ENCODE data around the gene ZNF354C.

The ZNF354C gene

GRCh38 chr5:179120421-179120861, 60.3 kb downstream of the ZNF354C start:
- Histone ChIP-seq H3K4ac (ENCODE audit: low read depth, low read length) (no peak overlapping the region), H2BK5ac (ENCODE audit: low read length) (no peak overlapping the region), H2AK5ac (ENCODE audit: low read length) (no peak overlapping the region), H2BK15ac (replicated peaks; ENCODE audit: low read depth) (no peak overlapping the region), H4K8ac (ENCODE audit: low read depth, low read length) (no peak overlapping the region), H3K56ac (ENCODE audit: low read length) (no peak overlapping the region), H3K23ac (ENCODE audit: low read length) (no peak overlapping the region), H4K5ac (ENCODE audit: low read length) (no peak overlapping the region), H3K4me2 (ENCODE audit: low read length) (no peak overlapping the region), H3K79me2 (ENCODE audit: control insufficient read depth, insufficient read depth, low read length) (no peaks in the 10 kb centered on the region), H3K18ac (ENCODE audit: low read length) (no peak overlapping the region), H3K27me3 (ENCODE audit: insufficient read depth, low read length, poor library complexity) (no peaks in the 10 kb centered on the region), H3K4me3 (ENCODE audit: low read length) (no peak overlapping the region), H3K27ac (ENCODE audit: low read depth, low read length) (no peak overlapping the region), H2BK120ac (ENCODE audit: low read depth, low read length) (no peak overlapping the region), H3K79me1 (ENCODE audit: low read length) (no peaks in the 10 kb centered on the region), H3K36me3 (ENCODE audit: control insufficient read depth, insufficient read depth, low read length) (no peaks in the 10 kb centered on the region), H3K4me1 (ENCODE audit: control insufficient read depth, low read depth, low read length) (no peaks in the 10 kb centered on the region), H3K9ac (ENCODE audit: low read length) (no peak overlapping the region)
- no peak for DNase-seq
- WGBS (ENCODE audit: extremely low coverage, insufficient coverage, low lambda C conversion rate) = no CpG with 5 or more reads among the region's 35 CpGs

- no peak overlapping the region for H3K4ac ChIP-seq (ENCODE audit: low read depth, low read length)
Observed at GRCh38 chr5:179120951-179121666, 60.9 kb downstream of the ZNF354C start.

DNA sequence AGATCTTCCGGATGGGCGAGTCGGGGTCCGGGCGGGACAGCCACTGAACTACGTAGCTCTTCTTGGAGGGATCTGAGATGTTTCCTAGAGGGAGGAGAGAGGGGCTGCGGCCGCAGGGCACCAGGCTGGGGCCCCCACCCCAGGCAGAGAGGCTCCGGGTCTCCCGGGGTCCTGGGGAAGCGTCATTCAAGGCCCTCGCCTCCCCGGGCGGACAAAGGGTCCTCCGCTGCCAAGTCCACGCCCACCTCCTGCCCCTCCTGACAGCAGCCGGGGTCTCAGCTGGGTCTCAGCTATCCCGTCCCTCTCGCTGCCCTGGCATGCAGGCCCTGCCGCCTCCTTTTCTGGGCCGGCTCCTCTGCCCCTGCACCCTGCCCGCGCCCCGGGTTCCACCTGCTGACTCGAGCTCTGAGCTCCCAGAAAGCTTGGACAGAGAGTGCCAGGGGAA, 61.5 kb downstream of the ZNF354C start:
- Histone ChIP-seq H2AK5ac (ENCODE audit: low read length) (no peak overlapping the region), H3K4me2 (ENCODE audit: low read length) (no peak overlapping the region), H3K9ac (ENCODE audit: low read length) (no peak overlapping the region), H2BK15ac (replicated peaks; ENCODE audit: low read depth) (no peak overlapping the region), H3K79me1 (ENCODE audit: low read length) (no peaks in the 10 kb centered on the region), H4K5ac (ENCODE audit: low read length) (no peak overlapping the region), H3K27ac (ENCODE audit: low read depth, low read length) (no peak overlapping the region), H2BK120ac (ENCODE audit: low read depth, low read length) (no peak overlapping the region), H3K36me3 (ENCODE audit: control insufficient read depth, insufficient read depth, low read length) (no peaks in the 10 kb centered on the region), H3K4me3 (ENCODE audit: low read length) (no peak overlapping the region), H3K23ac (ENCODE audit: low read length) (no peak overlapping the region), H3K27me3 (ENCODE audit: insufficient read depth, low read length, poor library complexity) (no peaks in the 10 kb centered on the region), H3K79me2 (ENCODE audit: control insufficient read depth, insufficient read depth, low read length) (no peaks in the 10 kb centered on the region), H3K56ac (ENCODE audit: low read length) (no peak overlapping the region), H4K8ac (ENCODE audit: low read depth, low read length) (no peak overlapping the region), H2BK5ac (ENCODE audit: low read length) (no peak overlapping the region), H3K18ac (ENCODE audit: low read length) (no peak overlapping the region), H3K4me1 (ENCODE audit: control insufficient read depth, low read depth, low read length) (no peaks in the 10 kb centered on the region), H3K4ac (ENCODE audit: low read depth, low read length) (no peak overlapping the region)
- WGBS (ENCODE audit: extremely low coverage, insufficient coverage, low lambda C conversion rate) = no CpG with 5 or more reads among the region's 25 CpGs
- no peak for DNase-seq

More at GRCh38 chr5:179120951-179121666, 60.9 kb downstream of the ZNF354C start:
- Histone ChIP-seq H4K5ac (ENCODE audit: low read length) (no peak overlapping the region), H3K56ac (ENCODE audit: low read length) (no peak overlapping the region), H3K4me3 (ENCODE audit: low read length) (no peak overlapping the region), H3K79me1 (ENCODE audit: low read length) (no peaks in the 10 kb centered on the region), H3K9ac (ENCODE audit: low read length) (no peak overlapping the region), H3K18ac (ENCODE audit: low read length) (no peak overlapping the region), H3K27me3 (ENCODE audit: insufficient read depth, low read length, poor library complexity) (no peaks in the 10 kb centered on the region), H3K27ac (ENCODE audit: low read depth, low read length) (no peak overlapping the region), H3K23ac (ENCODE audit: low read length) (no peak overlapping the region), H4K8ac (ENCODE audit: low read depth, low read length) (no peak overlapping the region), H2BK15ac (replicated peaks; ENCODE audit: low read depth) (no peak overlapping the region), H2BK5ac (ENCODE audit: low read length) (no peak overlapping the region), H2AK5ac (ENCODE audit: low read length) (no peak overlapping the region), H2BK120ac (ENCODE audit: low read depth, low read length) (no peak overlapping the region), H3K4me2 (ENCODE audit: low read length) (no peak overlapping the region), H3K4me1 (ENCODE audit: control insufficient read depth, low read depth, low read length) (no peaks in the 10 kb centered on the region), H3K79me2 (ENCODE audit: control insufficient read depth, insufficient read depth, low read length) (no peaks in the 10 kb centered on the region), H3K36me3 (ENCODE audit: control insufficient read depth, insufficient read depth, low read length) (no peaks in the 10 kb centered on the region)
- DNase-seq = no peak
- no CpG with 5 or more reads among the region's 75 CpGs for WGBS (ENCODE audit: extremely low coverage, insufficient coverage, low lambda C conversion rate)

- DNase-seq = no peak
- H3K4me3 ChIP-seq (ENCODE audit: low read length) = no peak overlapping the region
- H3K27ac ChIP-seq (ENCODE audit: low read depth, low read length) = no peak overlapping the region
- no peak overlapping the region for H2BK5ac ChIP-seq (ENCODE audit: low read length)
- H3K27me3 ChIP-seq (ENCODE audit: insufficient read depth, low read length, poor library complexity) = no peaks in the 10 kb centered on the region
- no peak overlapping the region for H2BK15ac ChIP-seq (replicated peaks; ENCODE audit: low read depth)
- no CpG with 5 or more reads among the region's 19 CpGs for WGBS (ENCODE audit: extremely low coverage, insufficient coverage, low lambda C conversion rate)
- H3K9ac ChIP-seq (ENCODE audit: low read length) = no peak overlapping the region
- no peak overlapping the region for H3K56ac ChIP-seq (ENCODE audit: low read length)
- H3K4me2 ChIP-seq (ENCODE audit: low read length) = no peak overlapping the region
- no peaks in the 10 kb centered on the region for H3K4me1 ChIP-seq (ENCODE audit: control insufficient read depth, low read depth, low read length)
- H3K79me2 ChIP-seq (ENCODE audit: control insufficient read depth, insufficient read depth, low read length) = no peaks in the 10 kb centered on the region
- H3K18ac ChIP-seq (ENCODE audit: low read length) = no peak overlapping the region
- H3K79me1 ChIP-seq (ENCODE audit: low read length) = no peaks in the 10 kb centered on the region
- no peak overlapping the region for H3K4ac ChIP-seq (ENCODE audit: low read depth, low read length)
- H3K36me3 ChIP-seq (ENCODE audit: control insufficient read depth, insufficient read depth, low read length) = no peaks in the 10 kb centered on the region
- no peak overlapping the region for H2AK5ac ChIP-seq (ENCODE audit: low read length)
- no peak overlapping the region for H4K5ac ChIP-seq (ENCODE audit: low read length)
- H4K8ac ChIP-seq (ENCODE audit: low read depth, low read length) = no peak overlapping the region
- H3K23ac ChIP-seq (ENCODE audit: low read length) = no peak overlapping the region
- H2BK120ac ChIP-seq (ENCODE audit: low read depth, low read length) = no peak overlapping the region
Observed at GRCh38 chr5:179122411-179123108, 62.4 kb downstream of the ZNF354C start.

DNA sequence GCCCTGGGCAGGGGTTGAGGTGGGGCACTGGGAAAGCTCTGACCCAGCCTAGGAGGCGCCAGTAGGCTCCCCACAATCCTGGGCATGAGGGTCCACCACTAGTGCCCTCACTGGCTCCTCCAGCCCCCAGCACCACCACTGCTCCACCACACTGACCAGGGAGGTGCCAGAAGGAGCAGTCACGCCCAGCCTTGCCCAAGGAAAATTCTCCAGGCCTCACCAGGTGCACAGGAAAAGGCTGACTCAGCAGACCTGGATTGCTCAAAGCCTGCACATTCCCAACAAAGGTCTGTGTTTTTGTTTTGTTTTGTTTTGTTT, 62.9 kb downstream of the ZNF354C start:
- no peak overlapping the region for H3K4ac ChIP-seq (ENCODE audit: low read depth, low read length)
- H3K56ac ChIP-seq (ENCODE audit: low read length) = no peak overlapping the region
- no peak overlapping the region for H2BK5ac ChIP-seq (ENCODE audit: low read length)
- no peaks in the 10 kb centered on the region for H3K4me1 ChIP-seq (ENCODE audit: control insufficient read depth, low read depth, low read length)
- no peaks in the 10 kb centered on the region for H3K36me3 ChIP-seq (ENCODE audit: control insufficient read depth, insufficient read depth, low read length)
- no peaks in the 10 kb centered on the region for H3K79me1 ChIP-seq (ENCODE audit: low read length)
- H2BK120ac ChIP-seq (ENCODE audit: low read depth, low read length) = no peak overlapping the region
- no peak overlapping the region for H4K8ac ChIP-seq (ENCODE audit: low read depth, low read length)
- H3K27me3 ChIP-seq (ENCODE audit: insufficient read depth, low read length, poor library complexity) = no peaks in the 10 kb centered on the region
- H3K79me2 ChIP-seq (ENCODE audit: control insufficient read depth, insufficient read depth, low read length) = no peaks in the 10 kb centered on the region
- no peak for DNase-seq
- H3K4me3 ChIP-seq (ENCODE audit: low read length) = no peak overlapping the region
- WGBS (ENCODE audit: extremely low coverage, insufficient coverage, low lambda C conversion rate) = no CpG with 5 or more reads among the region's 2 CpGs
- no peak overlapping the region for H2AK5ac ChIP-seq (ENCODE audit: low read length)
- no peak overlapping the region for H2BK15ac ChIP-seq (replicated peaks; ENCODE audit: low read depth)
- no peak overlapping the region for H3K4me2 ChIP-seq (ENCODE audit: low read length)
- H3K18ac ChIP-seq (ENCODE audit: low read length) = no peak overlapping the region
- no peak overlapping the region for H3K27ac ChIP-seq (ENCODE audit: low read depth, low read length)
- no peak overlapping the region for H3K9ac ChIP-seq (ENCODE audit: low read length)
- no peak overlapping the region for H3K23ac ChIP-seq (ENCODE audit: low read length)
- H4K5ac ChIP-seq (ENCODE audit: low read length) = no peak overlapping the region
